Osteocyte (in vitro differentiated cells): ENCODE results near the gene PCDH15. TPM values are rescaled to one million over a fixed set of nuclear protein-coding genes. Genes with fewer than 3 reads are reported as not detected.
"Not testable (repeated sequence)": the region's sequence is repeated elsewhere in the genome, so short reads cannot be mapped to it uniquely, and the experiment has no call there.

Source experiments
- DNase-seq: peaks from one replicate; pipeline ENCODE4 v3.0.0; 2021; ENCODE audit warnings: mixed read lengths; ENCODE audit not compliant: unreplicated experiment; ENCODE audit errors: extremely low spot score
- H3K27ac Mint-ChIP-seq: one replicate; pipeline ENCODE4 v1.8.0; 2021; ENCODE audit warnings: mild to moderate bottlenecking, mixed read lengths; ENCODE audit not compliant: unreplicated experiment
- H3K27me3 Mint-ChIP-seq: one replicate; pipeline ENCODE4 v1.8.0; 2021; ENCODE audit warnings: mixed read lengths; ENCODE audit not compliant: unreplicated experiment
- H3K36me3 Mint-ChIP-seq: one replicate; pipeline ENCODE4 v1.8.0; 2021; ENCODE audit warnings: mixed read lengths; ENCODE audit not compliant: unreplicated experiment
- H3K4me1 Mint-ChIP-seq: one replicate; pipeline ENCODE4 v1.8.0; 2021; ENCODE audit warnings: mixed read lengths; ENCODE audit not compliant: unreplicated experiment
- H3K4me3 Mint-ChIP-seq: one replicate; pipeline ENCODE4 v1.8.0; 2021; ENCODE audit warnings: mild to moderate bottlenecking, moderate library complexity, mixed read lengths; ENCODE audit not compliant: unreplicated experiment
- H3K9me3 Mint-ChIP-seq: one replicate; pipeline ENCODE4 v1.8.0; 2021; ENCODE audit warnings: mixed read lengths; ENCODE audit not compliant: unreplicated experiment
- CTCF ChIP-seq: fragments of 200-600 bp; sonication (generic); IDR thresholded peaks from 2 replicates; pipeline ENCODE4 v1.5.0; 2021; ENCODE audit warnings: antibody characterized with exemption, mild to moderate bottlenecking, moderate library complexity
- total RNA-seq: library from RNA; stranded (reverse); gene quantifications from 2 replicates; pipeline ENCODE4 v1.2.1, GENCODE V29; 2021

PCDH15 gene
- total RNA-seq, 1 donor from 2014 or later, result 2.6 TPM

- Mint-ChIP-seq H3K36me3 (no peaks in the 10 kb centered on the region), H3K4me3 (no peak overlapping the region), H3K9me3 (no peaks in the 10 kb centered on the region), H3K4me1 (no peaks in the 10 kb centered on the region), H3K27me3 (peaks cover 2% of the 10 kb centered on the region), H3K27ac (no peak overlapping the region)
- TF ChIP-seq CTCF, result no peak
- DNase-seq, result no peak
Measured at GRCh38 chr10:54525816-54526215, 275.2 kb downstream of the PCDH15 start.

GRCh38 chr10:54515244-54515643 lies 285.8 kb downstream of the PCDH15 start:
- H3K4me3 Mint-ChIP-seq, H3K27me3 Mint-ChIP-seq, H3K36me3 Mint-ChIP-seq, DNase-seq, H3K4me1 Mint-ChIP-seq, H3K27ac Mint-ChIP-seq, H3K9me3 Mint-ChIP-seq: not testable (repeated sequence)

GRCh38 chr10:54503863-54504262 lies 297.2 kb downstream of the PCDH15 start:
- Mint-ChIP-seq H3K9me3 (no peaks in the 10 kb centered on the region), H3K27me3 (peaks cover 4% of the 10 kb centered on the region), H3K36me3 (no peaks in the 10 kb centered on the region), H3K4me1 (peaks cover 2% of the 10 kb centered on the region), H3K27ac (no peak overlapping the region), H3K4me3 (no peak overlapping the region)
- no peak for TF ChIP-seq CTCF
- DNase-seq, result no peak

GRCh38 chr10:54501929-54502328 lies 299.1 kb downstream of the PCDH15 start:
- H3K4me3 Mint-ChIP-seq, result no peak overlapping the region
- DNase-seq, result no peak

GRCh38 chr10:54496852-54497251 lies 304.2 kb downstream of the PCDH15 start:
- no peaks in the 10 kb centered on the region for H3K27me3 Mint-ChIP-seq
- H3K36me3 Mint-ChIP-seq, result no peaks in the 10 kb centered on the region
- peaks cover under 1% of the 10 kb centered on the region for H3K4me1 Mint-ChIP-seq
- DNase-seq, result no peak
- H3K27ac Mint-ChIP-seq, result no peak overlapping the region
- no peak for TF ChIP-seq CTCF
- peaks cover 3% of the 10 kb centered on the region for H3K9me3 Mint-ChIP-seq
- no peak overlapping the region for H3K4me3 Mint-ChIP-seq

More at GRCh38 chr10:54501929-54502328, 299.1 kb downstream of the PCDH15 start:
- H3K36me3 Mint-ChIP-seq, result no peaks in the 10 kb centered on the region
- H3K27ac Mint-ChIP-seq, result no peak overlapping the region
- no peak for TF ChIP-seq CTCF
- peaks cover 4% of the 10 kb centered on the region for H3K27me3 Mint-ChIP-seq
- peaks cover 3% of the 10 kb centered on the region for H3K9me3 Mint-ChIP-seq
- peaks cover 2% of the 10 kb centered on the region for H3K4me1 Mint-ChIP-seq

- Mint-ChIP-seq H3K9me3 (no peaks in the 10 kb centered on the region), H3K4me3 (no peak overlapping the region), H3K27me3 (peaks cover 3% of the 10 kb centered on the region), H3K27ac (no peak overlapping the region), H3K4me1 (no peaks in the 10 kb centered on the region), H3K36me3 (no peaks in the 10 kb centered on the region)
- DNase-seq, result no peak
- no peak for TF ChIP-seq CTCF
Measured at GRCh38 chr10:54487743-54488142, 313.3 kb downstream of the PCDH15 start.
